A549 treated with dexamethasone at 1 μM for 4 hours (cell line): Measurements from ENCODE around the gene CNTN6. TPM values are rescaled to one million over a fixed set of nuclear protein-coding genes. Genes with fewer than 3 reads are reported as not detected.

Source experiments
- total RNA-seq: library from RNA; stranded (reverse); fragments of 200-300 nt; extraction: Qiagen RNA extraction; gene quantifications from 5 replicates; pipeline ENCODE4 v1.2.3, GENCODE V29; 2022

CNTN6 gene
- not detected in 5 replicates for total RNA-seq

GRCh38 chr3:1092771-1093170 lies at the start of gene CNTN6:
Gene CNTN6 (plus strand): TSS chr3:1093024. CDS start chr3:1148009, 54,985 bp downstream.

